Fibroblast of upper back skin (primary cell): ENCODE measurements around the gene NFIA.
"Not testable (repeated sequence)": the region's sequence is repeated elsewhere in the genome, so short reads cannot be mapped to it uniquely, and the experiment has no call there.

ENCODE experiments used
- DNase-seq: peaks from one replicate; pipeline ENCODE4 v3.0.0-alpha.2; 2013

Gene NFIA

GRCh38 chr1:61061601-61062000, 20.8 kb upstream of the NFIA start:
- not testable (repeated sequence) for DNase-seq

- no peak for DNase-seq
Measured at GRCh38 chr1:61064673-61065072, 17.7 kb upstream of the NFIA start.

- DNase-seq: no peak
Measured at GRCh38 chr1:61067446-61068019, 14.8 kb upstream of the NFIA start.

- DNase-seq: no peak
Measured at GRCh38 chr1:61070054-61070453, 12.3 kb upstream of the NFIA start.

GRCh38 chr1:61071205-61072130, 10.9 kb upstream of the NFIA start:
- DNase-seq: no peak

- no peak for DNase-seq
Measured at GRCh38 chr1:61073871-61074270, 8.5 kb upstream of the NFIA start.

GRCh38 chr1:61075833-61076232, 6.5 kb upstream of the NFIA start:
- not testable (repeated sequence) for DNase-seq

- peak; percentile 86 for DNase-seq
Measured at GRCh38 chr1:61076728-61077675, 5.4 kb upstream of the NFIA start.

- peak; percentile 100 for DNase-seq
Measured at GRCh38 chr1:61077676-61078541, 4.5 kb upstream of the NFIA start.

- DNase-seq: no peak
Measured at GRCh38 chr1:61078618-61079295, 3.6 kb upstream of the NFIA start.

- no peak for DNase-seq
Measured at GRCh38 chr1:61079296-61079897, 3.0 kb upstream of the NFIA start.

GRCh38 chr1:61079898-61080336, 2.4 kb upstream of the NFIA start:
- peak; percentile 78 for DNase-seq

- DNase-seq: no peak
Measured at GRCh38 chr1:61080413-61081143, 1.8 kb upstream of the NFIA start.

- no peak for DNase-seq
Measured at GRCh38 chr1:61081144-61081685, 1.1 kb upstream of the NFIA start.

- peak; percentile 48 for DNase-seq
Measured at GRCh38 chr1:61081686-61082310, 563 bp upstream of the NFIA start.

- no peak for DNase-seq
Measured at GRCh38 chr1:61083013-61083806, 849 bp downstream of the NFIA start.

- no peak for DNase-seq
Measured at GRCh38 chr1:61083807-61084440, 1.6 kb downstream of the NFIA start.

- no peak for DNase-seq
Measured at GRCh38 chr1:61084491-61085031, 2.2 kb downstream of the NFIA start.
